HG02623 (cell line): ENCODE data around the gene LORICRIN.
"Not testable (repeated sequence)": the region's sequence is repeated elsewhere in the genome, so short reads cannot be mapped to it uniquely, and the experiment has no call there.

Source experiments
- ATAC-seq: cut with Tn5 transposase; IDR thresholded peaks from one replicate; pipeline ENCODE4 v1.9.1; 2021; ENCODE audit warnings: moderate library complexity; ENCODE audit not compliant: unreplicated experiment

Gene LORICRIN, protein sequence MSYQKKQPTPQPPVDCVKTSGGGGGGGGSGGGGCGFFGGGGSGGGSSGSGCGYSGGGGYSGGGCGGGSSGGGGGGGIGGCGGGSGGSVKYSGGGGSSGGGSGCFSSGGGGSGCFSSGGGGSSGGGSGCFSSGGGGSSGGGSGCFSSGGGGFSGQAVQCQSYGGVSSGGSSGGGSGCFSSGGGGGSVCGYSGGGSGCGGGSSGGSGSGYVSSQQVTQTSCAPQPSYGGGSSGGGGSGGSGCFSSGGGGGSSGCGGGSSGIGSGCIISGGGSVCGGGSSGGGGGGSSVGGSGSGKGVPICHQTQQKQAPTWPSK

GRCh38 chr1:153259387-153259786 lies at the start of gene LORICRIN:
TSS of gene LORICRIN (plus strand) at chr1:153259687. CDS start at chr1:153260950, 1,263 bp downstream.
- no peak for ATAC-seq

DNA sequence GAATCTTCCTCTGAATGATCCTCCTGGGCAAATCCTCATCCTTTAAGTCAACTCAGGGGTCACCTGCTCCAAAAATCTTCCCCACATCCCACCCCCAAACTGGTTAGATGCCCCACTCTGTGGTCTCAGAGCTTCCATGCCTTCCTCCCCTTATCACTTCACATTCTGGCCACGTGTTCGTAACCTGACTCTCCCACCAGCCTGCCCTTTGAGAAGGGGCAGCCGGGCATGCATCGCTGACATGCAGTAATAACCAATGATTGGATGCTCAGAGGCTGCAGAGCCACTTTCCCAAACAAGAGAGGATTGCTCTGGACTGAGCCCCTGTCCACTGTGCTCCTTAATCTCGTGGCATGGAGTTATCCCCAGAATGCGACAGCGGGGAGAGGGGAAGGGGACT lies 49.3 kb upstream of the LORICRIN start:
- no peak for ATAC-seq

DNA sequence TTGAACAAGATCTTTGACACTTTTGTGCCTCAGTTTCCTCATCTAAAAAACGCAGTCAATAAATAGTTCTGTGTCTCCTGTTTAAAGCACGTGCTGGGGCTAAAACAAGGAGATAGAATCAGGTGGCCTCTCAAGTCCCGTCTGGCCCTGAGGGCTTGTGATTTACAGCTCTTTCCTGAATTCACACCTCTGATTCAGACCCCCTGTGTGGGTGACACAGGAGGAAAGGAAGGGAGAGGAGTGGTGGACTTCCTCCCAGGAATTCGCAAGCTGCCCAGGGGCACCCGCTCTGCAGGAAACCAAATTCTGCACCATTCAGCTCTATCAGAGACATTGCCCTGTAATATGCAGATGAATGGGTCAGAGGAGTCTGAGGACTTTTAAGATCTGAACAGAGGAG lies 47.3 kb upstream of the LORICRIN start:
- no peak for ATAC-seq

- no peak for ATAC-seq
Observed at GRCh38 chr1:153213519-153213918, 46.0 kb upstream of the LORICRIN start.

GRCh38 chr1:153217212-153217611 lies 42.3 kb upstream of the LORICRIN start, which contains the start of gene PRR9:
TSS of gene PRR9 (plus strand) at chr1:153217584. CDS start at chr1:153218145, 561 bp downstream.
- no peak for ATAC-seq

- no peak for ATAC-seq
Observed at GRCh38 chr1:153217744-153218416, 41.6 kb upstream of the LORICRIN start.

- no peak for ATAC-seq
Observed at GRCh38 chr1:153220606-153221303, 38.7 kb upstream of the LORICRIN start.

GRCh38 chr1:153223040-153223891 lies 36.2 kb upstream of the LORICRIN start:
- peak; percentile 64 for ATAC-seq

DNA sequence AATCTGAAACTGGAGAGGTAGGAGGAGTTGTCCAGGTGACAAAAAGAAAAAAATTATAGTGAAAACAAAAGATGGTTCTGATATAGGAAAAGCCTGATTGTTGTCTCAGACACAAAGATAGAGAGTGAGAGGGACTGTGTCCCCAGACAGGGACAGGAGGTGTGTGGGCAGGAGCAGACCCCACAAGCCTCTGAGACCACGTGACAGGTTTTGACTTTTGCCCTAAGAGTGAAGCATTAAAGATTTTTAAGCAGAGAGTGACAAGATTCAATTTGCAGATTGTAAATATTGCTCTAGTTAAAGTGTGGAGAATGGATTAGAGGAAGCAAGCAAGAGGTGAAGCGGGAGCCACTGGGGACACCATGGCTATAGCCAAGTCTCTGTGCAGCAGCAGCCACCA lies 31.7 kb upstream of the LORICRIN start:
- ATAC-seq, result no peak

GRCh38 chr1:153228491-153228890 lies 31.0 kb upstream of the LORICRIN start:
- no peak for ATAC-seq

GRCh38 chr1:153229076-153229829 lies 30.2 kb upstream of the LORICRIN start:
- not testable (repeated sequence) for ATAC-seq

GRCh38 chr1:153231363-153231762 lies 28.1 kb upstream of the LORICRIN start:
- no peak for ATAC-seq

DNA sequence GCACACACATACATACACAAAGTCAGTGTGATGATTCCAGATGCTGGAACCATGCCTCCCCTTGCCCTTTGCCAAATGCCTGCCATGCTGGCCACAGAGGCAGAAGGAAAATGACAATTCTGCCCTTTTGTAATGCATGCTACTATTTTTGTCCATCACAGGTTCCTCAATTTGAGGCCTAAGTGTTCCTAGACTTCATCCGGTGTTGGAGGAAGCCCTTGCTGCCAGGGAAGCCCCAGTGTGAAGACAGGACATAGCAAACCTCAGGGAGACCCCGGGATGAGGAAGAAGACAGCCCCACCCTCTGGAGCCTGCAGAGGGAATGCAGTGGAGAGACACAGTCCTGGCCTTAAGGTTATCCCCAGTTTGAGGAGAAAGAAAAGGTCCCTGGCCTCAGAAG lies 27.7 kb upstream of the LORICRIN start:
- no peak for ATAC-seq

DNA sequence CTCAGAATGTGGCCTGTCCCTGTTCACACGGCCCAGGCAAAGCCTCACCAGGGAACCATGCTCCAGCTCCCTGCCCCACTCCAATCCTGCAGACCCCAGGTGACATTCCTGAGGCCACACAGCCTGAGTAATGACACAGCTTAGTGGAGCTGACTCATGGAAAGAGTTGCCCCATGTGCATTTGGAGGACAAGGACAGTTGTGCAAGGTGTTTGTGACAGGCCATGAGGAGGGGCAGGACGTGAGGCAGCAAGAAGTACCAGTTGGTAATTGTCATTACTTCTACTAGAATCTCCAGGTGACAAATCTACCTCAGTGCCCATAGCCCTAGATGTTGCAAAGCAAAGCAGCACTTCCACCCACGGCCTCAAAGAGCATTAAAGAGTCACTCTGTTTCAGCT lies 26.9 kb upstream of the LORICRIN start:
- no peak for ATAC-seq

- ATAC-seq, result no peak
Observed at GRCh38 chr1:153233448-153233847, 26.0 kb upstream of the LORICRIN start.

DNA sequence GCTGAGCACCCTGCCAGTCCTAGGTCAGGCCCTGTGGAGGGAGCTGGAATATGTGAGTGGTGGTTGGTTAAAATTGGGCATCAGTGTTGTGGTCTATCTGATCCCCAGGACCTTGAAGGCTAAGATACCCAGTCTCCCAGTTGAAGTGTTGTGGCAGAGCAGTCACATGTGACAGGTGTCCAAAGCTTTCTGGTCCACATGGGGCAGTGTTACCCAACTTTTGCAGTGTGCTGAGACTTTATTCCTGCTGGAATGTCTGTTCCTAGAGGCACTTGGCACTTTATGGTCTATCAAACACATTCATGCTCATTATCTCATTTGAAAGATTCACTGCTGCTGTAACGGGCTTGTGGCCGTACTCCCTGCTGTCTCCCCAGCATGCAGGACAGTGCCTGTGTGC lies 21.0 kb upstream of the LORICRIN start:
- no peak for ATAC-seq

DNA sequence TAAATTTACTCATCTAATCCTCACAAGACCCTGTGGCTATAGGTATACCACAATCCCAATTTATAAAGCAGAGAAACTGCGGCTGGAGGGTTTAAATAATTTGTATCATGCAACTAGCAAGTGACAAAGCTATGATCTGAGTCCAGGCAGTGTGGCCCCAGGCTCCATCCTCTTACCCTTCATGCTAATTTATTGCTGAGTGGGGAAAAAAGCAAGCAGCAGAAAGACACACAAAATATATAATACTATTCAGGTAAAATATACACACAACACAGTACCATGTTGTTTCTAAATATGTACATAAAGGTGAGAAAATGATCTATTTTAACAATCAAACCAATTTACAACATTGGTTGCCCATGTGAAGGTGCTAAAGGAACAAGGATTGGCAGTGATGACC lies 17.3 kb upstream of the LORICRIN start:
- no peak for ATAC-seq

DNA sequence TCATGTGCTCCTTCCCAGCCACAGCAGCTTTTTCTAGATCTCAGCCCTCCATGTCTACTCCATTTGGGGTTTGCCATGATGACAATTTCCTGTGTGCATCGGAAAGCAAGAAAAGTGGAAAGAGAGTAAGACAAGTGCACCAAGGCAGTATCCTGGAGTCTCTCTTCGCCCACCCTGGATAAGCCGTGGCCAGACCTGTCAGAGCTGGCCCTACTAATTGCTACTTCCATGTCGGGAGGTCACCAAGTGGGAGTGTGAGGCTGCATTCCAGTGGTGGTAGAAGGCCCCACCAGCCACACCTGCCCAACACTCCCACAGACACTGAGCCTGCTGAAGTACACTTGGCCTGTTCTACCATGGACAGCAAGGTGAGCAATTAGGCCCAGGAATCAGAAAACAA lies 14.0 kb upstream of the LORICRIN start:
- ATAC-seq, result no peak

GRCh38 chr1:153246018-153246417 lies 13.5 kb upstream of the LORICRIN start:
- no peak for ATAC-seq

DNA sequence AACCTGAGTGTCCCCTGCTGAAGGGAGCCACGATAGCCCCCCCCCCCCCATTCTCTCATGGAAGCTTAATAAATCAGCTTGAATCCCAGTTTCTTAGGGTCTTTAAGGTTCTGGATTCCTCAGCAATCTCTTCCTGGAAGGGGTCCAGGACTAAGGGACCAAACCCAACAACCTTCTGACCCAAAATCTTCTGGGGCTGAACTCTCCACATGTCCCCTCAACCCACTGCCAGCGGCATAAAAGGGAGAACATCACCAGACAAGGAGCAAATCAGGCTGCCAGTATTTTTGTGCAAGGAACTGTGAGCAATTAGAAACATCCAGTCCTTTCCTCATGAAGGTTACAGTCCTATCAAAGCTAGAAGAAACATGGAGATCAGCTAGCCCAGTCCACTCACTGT lies 12.7 kb upstream of the LORICRIN start:
- no peak for ATAC-seq
